Fibroblast of lung (primary cell): ENCODE data around the gene FAM193A. TPM values are rescaled to one million over a fixed set of nuclear protein-coding genes. Genes with fewer than 3 reads are reported as not detected.

Experiments used
- DNase-seq, 2 donors: peaks; one replicate each; pipeline versions ENCODE4 v3.0.0 to v3.0.0-alpha.2; 2010; ENCODE audit warnings: low read depth in 2 of 2
- H2AFZ ChIP-seq: 2 replicates; pipeline ENCODE4 v1.5.1; 2012; ENCODE audit warnings: low read length, control low read depth, inconsistent platforms
- H3K27ac ChIP-seq: 2 replicates; pipeline ENCODE4 v1.5.1; 2011; ENCODE audit warnings: low read length, control low read depth; ENCODE audit not compliant: insufficient read depth
- H3K27me3 ChIP-seq: 2 replicates; pipeline ENCODE4 v1.5.1; 2011; ENCODE audit warnings: mild to moderate bottlenecking, low read length; ENCODE audit not compliant: control insufficient read depth, insufficient read depth
- H3K36me3 ChIP-seq: 2 replicates; pipeline ENCODE4 v1.5.1; 2011; ENCODE audit warnings: low read length; ENCODE audit not compliant: control insufficient read depth, insufficient read depth
- H3K4me1 ChIP-seq: 2 replicates; pipeline ENCODE4 v1.5.1; 2011; ENCODE audit warnings: low read length; ENCODE audit not compliant: control insufficient read depth, insufficient read depth; ENCODE audit errors: extremely low read depth
- H3K4me2 ChIP-seq: 2 replicates; pipeline ENCODE4 v1.5.1; 2011; ENCODE audit warnings: low read length, control low read depth; ENCODE audit not compliant: insufficient read depth; ENCODE audit errors: extremely low read depth
- H3K4me3 ChIP-seq, 4 experiments: fragments of 200-600 bp in 1 of 4; sonication (generic) in 1 of 4; replicated peaks in 1 of 4; 2 replicates each; pipeline ENCODE4 v1.5.1; 2011 to 2016; ENCODE audit warnings: low read length in 4 of 4, low read depth in 3 of 4, mild to moderate bottlenecking in 3 of 4, control low read depth in 2 of 4, inconsistent platforms in 1 of 4, mixed read lengths in 1 of 4; ENCODE audit not compliant: insufficient read depth in 1 of 4; ENCODE audit errors: control extremely low read depth in 1 of 4
- H3K79me2 ChIP-seq: 2 replicates; pipeline ENCODE4 v1.5.1; 2012; ENCODE audit warnings: mild to moderate bottlenecking, low read length, inconsistent platforms; ENCODE audit not compliant: control insufficient read depth, insufficient read depth
- H3K9ac ChIP-seq: 2 replicates; pipeline ENCODE4 v1.5.1; 2011; ENCODE audit warnings: mild to moderate bottlenecking, low read length, control low read depth; ENCODE audit not compliant: insufficient read depth
- H3K9me3 ChIP-seq: 2 replicates; pipeline ENCODE4 v1.5.1; 2012; ENCODE audit warnings: low read depth, low read length; ENCODE audit not compliant: control insufficient read depth, insufficient read depth
- H4K20me1 ChIP-seq: 2 replicates; pipeline ENCODE4 v1.5.1; 2011; ENCODE audit warnings: low read length; ENCODE audit not compliant: control insufficient read depth, insufficient read depth; ENCODE audit errors: extremely low read depth
- EZH2 ChIP-seq: IDR thresholded peaks from 2 replicates; pipeline ENCODE4 v1.5.1; 2012; ENCODE audit warnings: low read length, control low read depth, mild to moderate bottlenecking; ENCODE audit errors: missing control alignments
- polyA plus RNA-seq, 2 donors: library from polyadenylated mRNA; depleted of rRNA in 1 of 2; stranded (reverse) in 1 of 2; unstranded in 1 of 2; fragments of >200 nt; gene quantifications; 2 replicates each; pipeline ENCODE4 v1.2.1, GENCODE V29; 2011 to 2012; ENCODE audit warnings: missing spikeins in 1 of 2
- total RNA-seq: library from RNA; depleted of rRNA; stranded (reverse); fragments of >200 nt; gene quantifications from 2 replicates; pipeline ENCODE4 v1.2.1, GENCODE V29; 2014
- TF ChIP-seq, protein P1 (sequence below), 2 donors: IDR thresholded peaks in 1 of 2; conservative IDR thresholded peaks in 1 of 2; 1 replicate in 1 of 2; 2 replicates in 1 of 2; pipeline ENCODE4 v1.5.1; 2011 to 2012; ENCODE audit warnings: low read length in 2 of 2, control low read depth in 1 of 2, inconsistent platforms in 1 of 2, low read depth in 1 of 2, mild to moderate bottlenecking in 1 of 2

Gene FAM193A
- total and polyA plus RNA-seq, 2 donors (not counting 1 experiment from before 2014, with no cell fraction given) = 5.6 to 10.9 TPM

DNA sequence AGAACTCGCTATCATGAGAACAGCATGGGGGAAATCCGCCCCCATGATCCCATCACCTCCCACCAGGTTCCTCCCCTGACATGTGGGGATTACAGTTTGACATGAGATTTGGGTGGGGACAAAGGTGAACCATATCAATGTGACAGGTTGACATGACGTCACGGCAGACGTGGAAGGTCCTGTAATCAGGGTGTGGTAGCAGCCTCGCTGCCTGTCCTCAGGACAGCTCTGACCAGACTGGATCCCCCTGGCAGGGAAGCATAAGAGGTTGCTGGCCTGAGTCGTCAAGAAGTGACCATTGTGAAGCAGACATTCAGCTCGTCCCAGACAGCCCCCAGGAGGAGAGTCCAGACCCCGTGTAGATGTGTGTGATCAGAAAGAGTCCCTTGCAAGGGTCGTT lies 115.1 kb downstream of the FAM193A start:
- DNase-seq = no peak
- TF ChIP-seq, protein P1, sequence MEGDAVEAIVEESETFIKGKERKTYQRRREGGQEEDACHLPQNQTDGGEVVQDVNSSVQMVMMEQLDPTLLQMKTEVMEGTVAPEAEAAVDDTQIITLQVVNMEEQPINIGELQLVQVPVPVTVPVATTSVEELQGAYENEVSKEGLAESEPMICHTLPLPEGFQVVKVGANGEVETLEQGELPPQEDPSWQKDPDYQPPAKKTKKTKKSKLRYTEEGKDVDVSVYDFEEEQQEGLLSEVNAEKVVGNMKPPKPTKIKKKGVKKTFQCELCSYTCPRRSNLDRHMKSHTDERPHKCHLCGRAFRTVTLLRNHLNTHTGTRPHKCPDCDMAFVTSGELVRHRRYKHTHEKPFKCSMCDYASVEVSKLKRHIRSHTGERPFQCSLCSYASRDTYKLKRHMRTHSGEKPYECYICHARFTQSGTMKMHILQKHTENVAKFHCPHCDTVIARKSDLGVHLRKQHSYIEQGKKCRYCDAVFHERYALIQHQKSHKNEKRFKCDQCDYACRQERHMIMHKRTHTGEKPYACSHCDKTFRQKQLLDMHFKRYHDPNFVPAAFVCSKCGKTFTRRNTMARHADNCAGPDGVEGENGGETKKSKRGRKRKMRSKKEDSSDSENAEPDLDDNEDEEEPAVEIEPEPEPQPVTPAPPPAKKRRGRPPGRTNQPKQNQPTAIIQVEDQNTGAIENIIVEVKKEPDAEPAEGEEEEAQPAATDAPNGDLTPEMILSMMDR (conservative IDR thresholded peaks at IDR 0.05 in 1 of 2, IDR thresholded peaks at IDR 0.05 in 1 of 2; ENCODE audit: low read depth in 1 of 2, low read length in 2 of 2) = no peak
- TF ChIP-seq EZH2 = no peak
- Histone ChIP-seq H3K9ac (no peak overlapping the region), H3K27me3 (no peaks in the 10 kb centered on the region), H3K27ac (no peak overlapping the region), H3K79me2 (no peaks in the 10 kb centered on the region), H4K20me1 (no peaks in the 10 kb centered on the region), H3K4me3 (no peak overlapping the region), H3K9me3 (no peaks in the 10 kb centered on the region), H3K36me3 (peaks cover 17% of the 10 kb centered on the region), H2AFZ (no peak overlapping the region), H3K4me2 (no peak overlapping the region), H3K4me1 (no peaks in the 10 kb centered on the region)

DNA sequence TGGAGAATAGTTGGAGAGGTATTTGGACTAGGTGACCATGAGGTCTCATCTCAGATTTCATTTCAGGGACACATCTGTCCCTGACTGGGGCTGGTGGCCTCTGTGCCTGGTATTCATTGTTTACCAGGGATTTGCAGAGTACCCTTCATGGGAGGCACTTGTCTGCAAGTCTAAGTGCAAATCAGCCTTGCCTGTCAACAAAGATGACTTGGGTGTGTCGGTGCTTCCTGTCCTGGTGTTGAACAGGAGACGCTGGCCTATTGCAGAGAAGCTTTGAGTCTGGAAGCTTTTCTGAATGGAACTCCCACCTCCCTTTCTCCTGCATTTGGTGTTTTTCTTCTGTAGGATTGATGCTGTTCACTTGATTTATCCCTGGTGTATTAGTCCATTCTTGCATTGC lies 115.6 kb downstream of the FAM193A start:
- no peaks in the 10 kb centered on the region for H3K79me2 ChIP-seq
- no peak overlapping the region for H2AFZ ChIP-seq
- H4K20me1 ChIP-seq = no peaks in the 10 kb centered on the region
- no peak overlapping the region for H3K4me3 ChIP-seq
- no peak for DNase-seq
- H3K36me3 ChIP-seq = peaks cover 13% of the 10 kb centered on the region
- H3K9ac ChIP-seq = no peak overlapping the region
- no peaks in the 10 kb centered on the region for H3K9me3 ChIP-seq
- no peak overlapping the region for H3K27ac ChIP-seq
- no peak overlapping the region for H3K4me2 ChIP-seq
- no peak for TF ChIP-seq EZH2
- TF ChIP-seq, protein P1 (conservative IDR thresholded peaks at IDR 0.05 in 1 of 2, IDR thresholded peaks at IDR 0.05 in 1 of 2; ENCODE audit: low read depth in 1 of 2, low read length in 2 of 2) = no peak
- H3K4me1 ChIP-seq = no peaks in the 10 kb centered on the region
- H3K27me3 ChIP-seq = no peaks in the 10 kb centered on the region

DNA sequence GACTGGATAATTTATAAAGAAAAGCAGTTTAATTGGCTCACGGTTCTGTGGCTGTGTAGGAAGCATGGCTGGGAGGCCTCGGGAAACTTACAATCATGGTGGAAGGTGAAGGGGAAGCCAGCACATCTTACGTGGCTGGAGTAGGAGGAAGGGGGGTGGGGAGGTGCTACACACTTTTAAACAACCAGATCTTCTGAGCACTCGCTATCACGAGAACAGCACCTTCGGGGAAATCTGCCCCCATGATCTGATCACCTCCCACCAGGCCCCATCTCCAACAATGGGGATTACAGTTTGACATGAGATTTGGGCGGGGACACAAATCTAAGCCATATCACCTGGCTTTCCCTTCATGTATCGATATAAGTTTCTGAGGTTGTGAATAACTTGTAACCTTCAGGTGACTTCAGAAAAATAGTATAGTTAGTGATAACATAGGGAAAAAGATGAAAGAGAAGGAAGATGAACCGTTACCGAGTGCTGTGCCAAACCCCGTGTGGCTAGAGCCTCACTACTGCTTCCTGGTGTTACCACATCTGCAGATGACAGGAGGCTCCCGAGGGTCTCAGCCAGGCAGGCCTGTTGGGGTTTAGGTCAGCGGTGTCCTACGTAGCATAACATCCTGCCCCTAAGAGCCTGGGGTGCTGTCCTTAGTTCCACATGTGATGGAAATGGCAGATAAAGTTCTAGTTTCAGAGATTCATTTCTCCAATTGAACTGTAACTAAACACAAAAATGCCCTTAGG lies 116.1 kb downstream of the FAM193A start:
- H3K27me3 ChIP-seq = no peaks in the 10 kb centered on the region
- no peak overlapping the region for H3K4me3 ChIP-seq
- no peak overlapping the region for H3K9ac ChIP-seq
- TF ChIP-seq, protein P1 (conservative IDR thresholded peaks at IDR 0.05 in 1 of 2, IDR thresholded peaks at IDR 0.05 in 1 of 2; ENCODE audit: low read depth in 1 of 2, low read length in 2 of 2) = no peak
- no peak for TF ChIP-seq EZH2
- no peak overlapping the region for H3K27ac ChIP-seq
- no peak overlapping the region for H2AFZ ChIP-seq
- no peak overlapping the region for H3K4me2 ChIP-seq
- H3K4me1 ChIP-seq = no peaks in the 10 kb centered on the region
- H3K36me3 ChIP-seq = peaks cover 13% of the 10 kb centered on the region
- no peaks in the 10 kb centered on the region for H3K9me3 ChIP-seq
- no peak for DNase-seq
- H3K79me2 ChIP-seq = no peaks in the 10 kb centered on the region
- no peaks in the 10 kb centered on the region for H4K20me1 ChIP-seq
